GM10266 (cell line): ENCODE measurements around the gene ITPR2.

Experiments
- DNase-seq: peaks from one replicate; pipeline ENCODE4 v3.0.0; 2012; ENCODE audit errors: extremely low spot score
- CTCF ChIP-seq: IDR thresholded peaks from 2 replicates; pipeline ENCODE4 v1.5.1; 2012; ENCODE audit warnings: mild to moderate bottlenecking, low read depth; ENCODE audit not compliant: control insufficient read depth, insufficient read depth; ENCODE audit errors: missing control alignments

ITPR2 gene

DNA sequence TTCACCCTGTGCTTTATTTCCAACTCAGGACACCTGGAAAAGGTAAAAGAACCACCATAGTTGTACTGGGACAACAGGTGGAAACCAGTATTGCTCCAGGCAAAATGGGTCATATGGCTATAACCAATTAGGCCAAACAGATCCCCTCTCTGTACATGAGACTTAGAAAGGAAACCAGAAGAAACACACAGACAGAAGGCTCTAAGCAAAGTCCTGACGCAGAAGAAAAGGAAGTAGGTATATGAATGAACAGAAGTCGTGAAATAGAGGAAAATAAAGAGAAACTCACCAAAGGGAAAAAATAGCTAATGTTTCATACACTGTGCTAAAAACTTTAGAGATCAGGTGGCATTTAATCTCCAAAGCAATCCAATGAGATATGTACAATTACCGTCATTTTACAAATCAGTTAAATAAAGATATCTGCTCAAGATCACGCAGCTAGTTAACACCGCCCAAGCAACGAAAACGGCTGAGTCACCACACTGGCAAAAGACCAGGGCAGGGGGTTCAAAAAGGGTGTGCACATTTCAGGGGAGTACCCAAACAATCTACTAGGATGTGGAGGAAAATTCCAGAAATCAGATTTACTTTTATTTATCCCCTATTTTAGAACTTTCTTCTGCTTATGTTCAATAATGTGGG, 82.3 kb downstream of the ITPR2 start:
- no peak for DNase-seq
- no peak for TF ChIP-seq CTCF

DNA sequence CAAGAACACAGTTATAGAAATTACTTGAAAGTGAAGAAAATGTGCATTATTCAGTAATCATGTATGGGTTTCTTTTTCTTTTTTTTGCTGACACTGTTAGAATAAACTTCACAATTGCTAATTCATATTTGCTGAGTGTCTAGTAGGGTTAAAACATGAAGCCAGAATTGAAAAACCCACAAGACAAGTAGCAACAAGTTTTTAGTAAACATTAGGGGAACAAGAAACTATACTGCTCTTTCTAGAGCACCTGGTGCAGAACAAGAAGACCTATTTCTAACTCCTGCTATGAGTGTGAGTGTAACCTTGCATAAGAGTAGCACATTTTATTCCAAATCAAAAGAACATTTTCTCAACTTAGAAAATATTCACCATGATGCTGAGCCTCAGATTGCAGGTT, 83.2 kb downstream of the ITPR2 start:
- no peak for TF ChIP-seq CTCF
- no peak for DNase-seq

DNA sequence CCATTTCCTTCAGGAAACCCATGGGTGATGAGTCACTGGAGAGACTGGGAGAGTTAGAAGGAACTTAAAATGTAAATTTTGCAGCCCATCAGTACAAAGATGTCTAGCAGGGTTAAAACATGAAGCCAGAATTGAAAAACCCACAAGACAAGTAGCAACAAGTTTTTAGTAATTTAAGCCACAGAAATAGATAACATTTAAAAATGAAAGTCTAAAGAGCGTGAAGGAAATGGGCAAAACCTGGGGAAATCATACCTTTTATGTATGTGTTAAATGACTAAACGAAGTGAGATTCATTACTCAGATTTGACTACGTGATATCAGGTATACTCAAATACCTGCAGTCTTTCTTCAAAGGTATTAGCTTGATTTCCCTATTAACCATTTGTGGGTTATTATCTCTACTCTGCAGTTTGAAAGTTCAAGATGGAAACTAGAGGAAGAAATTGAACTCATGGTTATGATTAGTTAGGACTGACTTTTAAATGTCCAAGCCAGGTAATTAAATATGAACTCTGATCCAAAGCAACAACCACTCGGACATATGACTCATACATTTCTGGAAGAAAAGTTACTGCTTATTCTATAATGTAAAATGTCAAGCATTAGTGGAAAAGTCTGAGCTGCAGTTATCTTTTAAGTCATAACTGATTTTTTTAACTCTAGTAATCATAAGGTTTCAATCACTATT, 84.1 kb downstream of the ITPR2 start:
- no peak for DNase-seq
- no peak for TF ChIP-seq CTCF

- DNase-seq: no peak
- TF ChIP-seq CTCF: peak; percentile 4
These were observed 84.6 kb downstream of the ITPR2 start for GRCh38 chr12:26748412-26748740.

- TF ChIP-seq CTCF: no peak
- DNase-seq: no peak
These were observed 86.8 kb downstream of the ITPR2 start for GRCh38 chr12:26746121-26746714.

DNA sequence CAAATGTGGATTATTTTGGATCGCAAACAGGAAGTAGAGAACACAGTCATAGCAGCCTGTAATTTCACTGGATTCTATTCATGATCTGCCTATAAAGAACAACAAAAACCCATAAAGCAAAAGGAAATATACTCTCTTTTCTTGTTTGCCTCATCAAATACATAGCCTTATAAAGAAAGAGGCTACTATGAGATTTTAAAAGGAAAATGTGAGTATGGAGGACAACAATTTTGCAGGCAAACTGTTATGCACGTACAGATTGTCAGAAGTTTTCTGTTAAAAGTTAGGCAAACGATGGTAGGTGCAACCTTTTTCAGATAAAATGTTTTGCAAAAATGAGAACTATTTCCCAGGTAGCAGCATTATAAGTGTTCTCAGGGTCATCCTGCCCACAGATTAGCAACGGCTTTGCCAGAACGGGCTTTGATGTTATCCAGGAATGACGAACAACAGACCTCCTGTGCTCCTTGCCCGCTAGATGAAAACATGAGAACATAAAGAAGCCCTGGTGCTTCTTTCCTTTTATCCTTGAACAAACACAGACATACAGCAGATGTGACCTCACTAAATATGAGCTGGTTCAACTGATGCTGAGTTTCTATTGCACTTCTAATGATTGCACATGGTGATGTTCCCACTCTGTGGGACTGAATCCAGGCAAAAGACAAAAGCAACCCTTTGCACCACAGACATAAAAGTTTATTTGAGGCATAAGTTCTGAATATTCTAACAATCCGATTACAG, 88.1 kb downstream of the ITPR2 start:
- DNase-seq: no peak
- TF ChIP-seq CTCF: no peak
